Astrocyte (in vitro differentiated cells and primary cell): ENCODE measurements around the gene SMOC1. TPM values are rescaled to one million over a fixed set of nuclear protein-coding genes. Genes with fewer than 3 reads are reported as not detected.

Experiments used
- DNase-seq: peaks from one replicate; pipeline ENCODE4 v3.0.0-alpha.2; 2010; ENCODE audit warnings: low read depth
- FAIRE-seq: peaks from 2 replicates; lab custom pipeline; 2011; peaks lifted over from hg19 to GRCh38; lab: Jason Lieb, UNC
- H2AFZ ChIP-seq: 2 replicates; pipeline ENCODE4 v1.6.0; 2012; ENCODE audit warnings: low read depth, low read length, inconsistent platforms
- H3K27ac ChIP-seq: 2 replicates; pipeline ENCODE4 v1.5.1; 2011; ENCODE audit warnings: low read depth, low read length, inconsistent platforms
- H3K27me3 ChIP-seq: 2 replicates; pipeline ENCODE4 v1.6.0; 2011; ENCODE audit warnings: low read length, inconsistent platforms; ENCODE audit not compliant: insufficient read depth
- H3K36me3 ChIP-seq: 2 replicates; pipeline ENCODE4 v1.5.1; 2011; ENCODE audit warnings: low read length, inconsistent platforms; ENCODE audit not compliant: insufficient read depth
- H3K4me1 ChIP-seq: 2 replicates; pipeline ENCODE4 v1.5.1; 2011; ENCODE audit warnings: low read length, inconsistent platforms; ENCODE audit not compliant: insufficient read depth
- H3K4me2 ChIP-seq: 2 replicates; pipeline ENCODE4 v1.6.0; 2012; ENCODE audit warnings: low read length, inconsistent platforms
- H3K4me3 ChIP-seq: 2 replicates; pipeline ENCODE4 v1.5.1; 2011; ENCODE audit warnings: low read depth, mild to moderate bottlenecking, low read length, inconsistent platforms; ENCODE audit not compliant: insufficient read depth
- H3K79me2 ChIP-seq: 2 replicates; pipeline ENCODE4 v1.6.0; 2012; ENCODE audit warnings: mild to moderate bottlenecking, low read length, inconsistent platforms; ENCODE audit not compliant: insufficient read depth
- H3K9ac ChIP-seq: 2 replicates; pipeline ENCODE4 v1.6.0; 2012; ENCODE audit warnings: mild to moderate bottlenecking, low read length, inconsistent platforms
- H3K9me3 ChIP-seq: 2 replicates; pipeline ENCODE4 v1.5.1; 2012; ENCODE audit warnings: low read depth, mild to moderate bottlenecking, low read length, inconsistent platforms; ENCODE audit not compliant: insufficient read depth
- H4K20me1 ChIP-seq: 2 replicates; pipeline ENCODE4 v1.6.0; 2012; ENCODE audit warnings: low read length, inconsistent platforms; ENCODE audit not compliant: insufficient read depth
- H3K27ac Mint-ChIP-seq: one replicate; pipeline ENCODE4 v1.8.0; 2021; ENCODE audit warnings: mild to moderate bottlenecking, mixed read lengths; ENCODE audit not compliant: unreplicated experiment
- H3K27me3 Mint-ChIP-seq: one replicate; pipeline ENCODE4 v1.8.0; 2021; ENCODE audit warnings: low read depth, mixed read lengths; ENCODE audit not compliant: unreplicated experiment
- H3K36me3 Mint-ChIP-seq: one replicate; pipeline ENCODE4 v1.8.0; 2021; ENCODE audit warnings: low read depth, mixed read lengths; ENCODE audit not compliant: unreplicated experiment
- H3K4me1 Mint-ChIP-seq: one replicate; pipeline ENCODE4 v1.8.0; 2021; ENCODE audit warnings: low read depth, mixed read lengths; ENCODE audit not compliant: unreplicated experiment
- H3K4me3 Mint-ChIP-seq: one replicate; pipeline ENCODE4 v1.8.0; 2021; ENCODE audit warnings: mild to moderate bottlenecking, moderate library complexity, mixed read lengths; ENCODE audit not compliant: unreplicated experiment
- H3K9me3 Mint-ChIP-seq: one replicate; pipeline ENCODE4 v1.8.0; 2021; ENCODE audit warnings: mild to moderate bottlenecking, mixed read lengths; ENCODE audit not compliant: unreplicated experiment
- EZH2 ChIP-seq: IDR thresholded peaks from 2 replicates; pipeline ENCODE4 v1.6.1; 2012; ENCODE audit warnings: mild to moderate bottlenecking, low read length, inconsistent platforms; ENCODE audit not compliant: insufficient read depth
- total RNA-seq: library from RNA; stranded (reverse); gene quantifications from 2 replicates; pipeline ENCODE4 v1.2.1, GENCODE V29; 2021
- TF ChIP-seq, protein P1 (sequence below): IDR thresholded peaks from 2 replicates; pipeline ENCODE4 v1.5.1; 2011; ENCODE audit warnings: low read depth, mild to moderate bottlenecking, inconsistent platforms, low read length, moderate library complexity; ENCODE audit not compliant: insufficient read depth

Gene SMOC1
- total RNA-seq, 1 donor from 2014 or later, result 0.16 TPM

DNA sequence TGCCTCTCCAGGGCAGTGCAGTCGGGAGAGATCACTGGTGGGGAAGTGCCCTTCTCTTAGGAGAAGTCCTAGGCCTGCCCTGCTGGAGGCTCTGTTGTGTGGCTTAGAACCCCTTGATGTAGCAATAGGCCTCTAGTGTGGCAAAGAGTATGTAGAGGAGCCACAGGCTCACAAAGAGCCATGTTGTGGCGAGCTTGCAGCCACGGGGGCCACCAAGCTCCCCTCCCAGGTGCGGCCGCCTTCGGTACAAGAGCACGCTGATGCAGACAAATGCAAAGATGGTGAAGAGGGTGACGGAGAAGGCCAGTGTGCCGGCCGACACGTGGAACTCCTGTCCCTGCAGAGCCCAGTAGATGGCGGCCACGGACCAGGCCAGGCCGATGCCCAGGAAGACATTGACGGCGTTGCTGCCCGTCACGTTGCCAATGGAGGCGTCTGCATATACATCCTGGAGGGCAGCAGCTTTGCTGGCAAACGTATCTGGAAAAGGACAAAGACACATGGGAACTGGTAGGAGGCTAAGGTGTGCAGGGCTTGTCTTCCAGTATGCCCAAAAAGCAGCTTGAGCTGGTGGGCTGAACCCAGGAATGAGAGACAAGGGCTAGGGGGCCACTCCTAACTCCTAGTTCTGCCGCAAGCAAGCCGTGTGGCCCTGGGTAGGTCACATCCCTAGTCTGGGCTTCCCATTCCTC lies 166.8 kb downstream of the SMOC1 start:
- Histone ChIP-seq H2AFZ (peak overlapping the region; percentile 16), H3K27me3 (peaks cover 6% of the 10 kb centered on the region), H3K27ac (no peak overlapping the region), H4K20me1 (no peaks in the 10 kb centered on the region), H3K9ac (no peak overlapping the region), H3K4me2 (no peak overlapping the region), H3K9me3 (no peaks in the 10 kb centered on the region), H3K4me3 (no peak overlapping the region), H3K79me2 (no peaks in the 10 kb centered on the region), H3K36me3 (no peaks in the 10 kb centered on the region), H3K4me1 (no peaks in the 10 kb centered on the region)
- Mint-ChIP-seq H3K4me3 (no peak overlapping the region), H3K9me3 (no peaks in the 10 kb centered on the region), H3K4me1 (peaks cover 2% of the 10 kb centered on the region), H3K27me3 (peaks cover 50% of the 10 kb centered on the region), H3K27ac (no peak overlapping the region), H3K36me3 (no peaks in the 10 kb centered on the region)
- no peak for FAIRE-seq
- peak; percentile 2 for DNase-seq
- TF ChIP-seq EZH2, result no peak
- TF ChIP-seq, protein P1, sequence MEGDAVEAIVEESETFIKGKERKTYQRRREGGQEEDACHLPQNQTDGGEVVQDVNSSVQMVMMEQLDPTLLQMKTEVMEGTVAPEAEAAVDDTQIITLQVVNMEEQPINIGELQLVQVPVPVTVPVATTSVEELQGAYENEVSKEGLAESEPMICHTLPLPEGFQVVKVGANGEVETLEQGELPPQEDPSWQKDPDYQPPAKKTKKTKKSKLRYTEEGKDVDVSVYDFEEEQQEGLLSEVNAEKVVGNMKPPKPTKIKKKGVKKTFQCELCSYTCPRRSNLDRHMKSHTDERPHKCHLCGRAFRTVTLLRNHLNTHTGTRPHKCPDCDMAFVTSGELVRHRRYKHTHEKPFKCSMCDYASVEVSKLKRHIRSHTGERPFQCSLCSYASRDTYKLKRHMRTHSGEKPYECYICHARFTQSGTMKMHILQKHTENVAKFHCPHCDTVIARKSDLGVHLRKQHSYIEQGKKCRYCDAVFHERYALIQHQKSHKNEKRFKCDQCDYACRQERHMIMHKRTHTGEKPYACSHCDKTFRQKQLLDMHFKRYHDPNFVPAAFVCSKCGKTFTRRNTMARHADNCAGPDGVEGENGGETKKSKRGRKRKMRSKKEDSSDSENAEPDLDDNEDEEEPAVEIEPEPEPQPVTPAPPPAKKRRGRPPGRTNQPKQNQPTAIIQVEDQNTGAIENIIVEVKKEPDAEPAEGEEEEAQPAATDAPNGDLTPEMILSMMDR, result peak; percentile 49

DNA sequence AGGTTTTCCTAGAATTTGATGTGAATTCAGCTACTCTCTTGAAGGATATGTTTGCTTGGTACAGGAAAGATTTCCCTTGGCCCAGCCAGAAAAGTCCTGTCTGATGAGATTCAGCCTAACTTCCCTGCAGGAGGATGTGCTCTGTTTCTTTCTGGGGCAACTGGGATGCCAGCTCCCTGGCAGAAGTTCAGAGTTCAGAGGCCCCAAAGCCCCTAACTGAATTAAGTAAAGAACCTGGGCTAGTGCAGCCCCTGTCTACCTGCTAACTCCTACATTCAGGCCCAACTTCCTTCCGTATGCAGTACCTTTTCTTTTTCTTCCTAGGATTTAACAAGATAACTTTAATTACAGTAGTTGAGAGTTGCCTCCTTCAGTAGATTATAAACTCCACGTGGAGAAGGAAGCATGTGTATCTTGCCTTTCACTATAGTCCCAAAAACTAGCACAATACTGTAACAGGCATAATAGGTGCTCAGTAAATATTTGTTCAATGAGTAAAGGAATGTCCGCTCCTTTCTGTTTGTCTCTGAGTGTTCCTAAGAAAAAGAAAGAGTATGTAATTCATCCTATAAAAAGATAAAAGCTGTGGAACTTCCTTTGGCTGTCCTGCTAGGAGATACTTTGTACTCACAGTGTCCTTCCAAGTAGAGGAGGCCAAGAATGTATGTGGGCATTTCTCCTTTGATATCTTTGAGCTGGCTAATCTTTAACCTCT lies 168.5 kb downstream of the SMOC1 start:
- TF ChIP-seq, protein P1, result no peak
- no peak for TF ChIP-seq EZH2
- H3K4me2 ChIP-seq, result no peak overlapping the region
- no peak overlapping the region for H3K4me3 Mint-ChIP-seq
- H3K36me3 ChIP-seq, result no peaks in the 10 kb centered on the region
- H3K27me3 Mint-ChIP-seq, result peaks cover 39% of the 10 kb centered on the region
- no peaks in the 10 kb centered on the region for H4K20me1 ChIP-seq
- H3K4me1 ChIP-seq, result no peaks in the 10 kb centered on the region
- no peaks in the 10 kb centered on the region for H3K9me3 Mint-ChIP-seq
- H3K9me3 ChIP-seq, result no peaks in the 10 kb centered on the region
- H3K4me1 Mint-ChIP-seq, result peaks cover 2% of the 10 kb centered on the region
- H3K4me3 ChIP-seq, result no peak overlapping the region
- H3K27me3 ChIP-seq, result peaks cover 6% of the 10 kb centered on the region
- H3K36me3 Mint-ChIP-seq, result no peaks in the 10 kb centered on the region
- H3K27ac Mint-ChIP-seq, result no peak overlapping the region
- no peak for FAIRE-seq
- H2AFZ ChIP-seq, result no peak overlapping the region
- H3K27ac ChIP-seq, result no peak overlapping the region
- no peak for DNase-seq
- no peaks in the 10 kb centered on the region for H3K79me2 ChIP-seq
- H3K9ac ChIP-seq, result no peak overlapping the region

DNA sequence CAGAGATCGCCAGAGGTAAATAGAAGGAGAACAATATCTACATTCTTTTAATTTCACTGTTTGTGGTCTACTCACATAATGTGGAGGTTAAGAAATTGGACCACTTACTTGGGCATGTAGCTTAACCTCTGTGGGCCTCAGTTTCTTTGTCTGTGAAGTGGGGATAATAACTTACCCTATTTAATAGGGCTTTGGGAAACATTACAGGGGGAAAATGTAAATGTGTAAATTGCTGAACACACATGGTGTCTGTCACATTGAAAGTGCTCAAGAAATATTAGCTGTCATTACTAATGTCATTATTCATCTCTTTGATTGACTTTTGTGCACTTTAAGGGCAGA lies 169.1 kb downstream of the SMOC1 start:
- Histone ChIP-seq H3K36me3 (no peaks in the 10 kb centered on the region), H3K9ac (no peak overlapping the region), H3K9me3 (no peaks in the 10 kb centered on the region), H3K4me3 (no peak overlapping the region), H3K4me2 (no peak overlapping the region), H4K20me1 (no peaks in the 10 kb centered on the region), H3K27me3 (peaks cover 6% of the 10 kb centered on the region), H2AFZ (no peak overlapping the region), H3K4me1 (no peaks in the 10 kb centered on the region), H3K27ac (no peak overlapping the region), H3K79me2 (no peaks in the 10 kb centered on the region)
- FAIRE-seq (no peak), DNase-seq (no peak)
- Mint-ChIP-seq H3K4me1 (peaks cover 2% of the 10 kb centered on the region), H3K4me3 (no peak overlapping the region), H3K27me3 (peaks cover 37% of the 10 kb centered on the region), H3K27ac (no peak overlapping the region), H3K9me3 (no peaks in the 10 kb centered on the region), H3K36me3 (no peaks in the 10 kb centered on the region)
- TF ChIP-seq EZH2, result no peak
- TF ChIP-seq, protein P1, result no peak
